Smooth muscle cell (in vitro differentiated cells): ENCODE measurements around the gene COL6A2. TPM values are rescaled to one million over a fixed set of nuclear protein-coding genes. Genes with fewer than 3 reads are reported as not detected.

ENCODE experiments used
- DNase-seq: peaks from one replicate; lab custom pipeline; 2025; ENCODE audit not compliant: unreplicated experiment; lab: John Stamatoyannopoulos, UW
- H2AFZ ChIP-seq: fragments of 200-600 bp; sonication (generic); 2 replicates; pipeline ENCODE4 v1.6.0; 2016; ENCODE audit warnings: antibody characterized with exemption, low read depth, mild to moderate bottlenecking
- H3F3A ChIP-seq: fragments of 200-600 bp; sonication (generic); 2 replicates; pipeline ENCODE4 v1.6.0; 2017; ENCODE audit warnings: antibody characterized with exemption, low read depth
- H3K27ac ChIP-seq: fragments of 200-600 bp; sonication (generic); 2 replicates; pipeline ENCODE4 v1.5.1; 2016; ENCODE audit warnings: low read depth, mild to moderate bottlenecking
- H3K27me3 ChIP-seq: fragments of 200-600 bp; sonication (generic); 2 replicates; pipeline ENCODE4 v1.6.1; 2016; ENCODE audit warnings: low read depth, mild to moderate bottlenecking
- H3K36me3 ChIP-seq: fragments of 200-600 bp; sonication (generic); 2 replicates; pipeline ENCODE4 v1.5.1; 2016; ENCODE audit warnings: low read depth
- H3K4me1 ChIP-seq: fragments of 200-600 bp; sonication (generic); 2 replicates; pipeline ENCODE4 v1.5.1; 2016; ENCODE audit warnings: low read depth
- H3K4me2 ChIP-seq: fragments of 200-600 bp; sonication (generic); 2 replicates; pipeline ENCODE4 v1.6.0; 2016; ENCODE audit warnings: mild to moderate bottlenecking
- H3K4me3 ChIP-seq: fragments of 200-600 bp; sonication (generic); 2 replicates; pipeline ENCODE4 v1.5.1; 2016; ENCODE audit warnings: mild to moderate bottlenecking
- H3K79me2 ChIP-seq: fragments of 200-600 bp; sonication (generic); 2 replicates; pipeline ENCODE4 v1.6.0; 2016; ENCODE audit warnings: low read depth, mild to moderate bottlenecking
- H3K9ac ChIP-seq: fragments of 200-600 bp; sonication (generic); 2 replicates; pipeline ENCODE4 v1.6.0; 2016; ENCODE audit warnings: low read depth
- H3K9me3 ChIP-seq: fragments of 200-600 bp; sonication (generic); replicated peaks from 2 replicates; pipeline ENCODE4 v1.5.1; 2016; ENCODE audit warnings: low read depth
- H4K20me1 ChIP-seq: fragments of 200-600 bp; sonication (generic); 2 replicates; pipeline ENCODE4 v1.6.0; 2016; ENCODE audit warnings: low read depth
- CTCF ChIP-seq: fragments of 200-600 bp; sonication (generic); IDR thresholded peaks from 2 replicates; pipeline ENCODE4 v1.5.1; 2017; ENCODE audit warnings: borderline replicate concordance, mild to moderate bottlenecking, antibody characterized with exemption; ENCODE audit not compliant: insufficient read depth, poor library complexity, severe bottlenecking
- WGBS: methylation state at CpG from one replicate; pipeline ENCODE4 v1.1.7; 2016; ENCODE audit warnings: low lambda C conversion rate; 5-methylcytosine and 5-hydroxymethylcytosine counted together
- polyA plus RNA-seq: library from polyadenylated mRNA; unstranded; fragments of >200 nt; fragmentation: Nextera tagmentation; extraction: Ambion mirVana; gene quantifications from 2 replicates; pipeline ENCODE4 v1.2.1, GENCODE V29; 2016
- total RNA-seq: library from RNA; depleted of rRNA; stranded (reverse); fragments of >200 nt; gene quantifications from 2 replicates; pipeline ENCODE4 v1.2.3, GENCODE V29; 2014

COL6A2 gene
- total and polyA plus RNA-seq, 2 experiments from 2014 or later: 1,570 to 4,089 TPM

- Histone ChIP-seq H3K36me3 (no peaks in the 10 kb centered on the region), H2AFZ (no peak overlapping the region), H3K9ac (no peak overlapping the region), H3F3A (no peaks in the 10 kb centered on the region), H3K9me3 (no peaks in the 10 kb centered on the region), H3K79me2 (no peaks in the 10 kb centered on the region), H4K20me1 (no peaks in the 10 kb centered on the region), H3K4me1 (peaks cover 9% of the 10 kb centered on the region), H3K4me3 (no peak overlapping the region), H3K27me3 (no peaks in the 10 kb centered on the region), H3K4me2 (no peak overlapping the region), H3K27ac (no peak overlapping the region)
- WGBS: 88% methylated on average over 7 of the region's 7 CpGs
- TF ChIP-seq CTCF: no peak
- DNase-seq: no peak
Observed at GRCh38 chr21:46156378-46156645, 58.4 kb downstream of the COL6A2 start.

GRCh38 chr21:46156678-46157077 lies 58.8 kb downstream of the COL6A2 start:
- H4K20me1 ChIP-seq: no peaks in the 10 kb centered on the region
- H3K9ac ChIP-seq: no peak overlapping the region
- no peak for TF ChIP-seq CTCF
- H3K79me2 ChIP-seq: no peaks in the 10 kb centered on the region
- no peak for DNase-seq
- WGBS: 93% methylated on average over 10 of the region's 10 CpGs
- no peaks in the 10 kb centered on the region for H3K9me3 ChIP-seq
- no peaks in the 10 kb centered on the region for H3K27me3 ChIP-seq
- H3K4me2 ChIP-seq: no peak overlapping the region
- peaks cover 9% of the 10 kb centered on the region for H3K4me1 ChIP-seq
- H2AFZ ChIP-seq: no peak overlapping the region
- no peaks in the 10 kb centered on the region for H3K36me3 ChIP-seq
- no peak overlapping the region for H3K4me3 ChIP-seq
- no peaks in the 10 kb centered on the region for H3F3A ChIP-seq
- no peak overlapping the region for H3K27ac ChIP-seq

- Histone ChIP-seq H3K4me3 (no peak overlapping the region), H3K36me3 (no peaks in the 10 kb centered on the region), H3K27me3 (no peaks in the 10 kb centered on the region), H2AFZ (no peak overlapping the region), H3K27ac (no peak overlapping the region), H3K9me3 (no peaks in the 10 kb centered on the region), H3F3A (no peaks in the 10 kb centered on the region), H4K20me1 (no peaks in the 10 kb centered on the region), H3K4me2 (no peak overlapping the region), H3K4me1 (peaks cover 9% of the 10 kb centered on the region), H3K79me2 (no peaks in the 10 kb centered on the region), H3K9ac (no peak overlapping the region)
- no peak for TF ChIP-seq CTCF
- no peak for DNase-seq
- WGBS: 93% methylated on average over 12 of the region's 12 CpGs
Observed at GRCh38 chr21:46157396-46157986, 59.6 kb downstream of the COL6A2 start.

GRCh38 chr21:46157987-46158451 lies 60.1 kb downstream of the COL6A2 start:
- 93% methylated on average over 15 of the region's 15 CpGs for whole genome bisulfite sequencing
- no peak overlapping the region for H3K27ac ChIP-seq

More at GRCh38 chr21:46157987-46158451, 60.1 kb downstream of the COL6A2 start:
- Histone ChIP-seq H2AFZ (no peak overlapping the region), H3K9ac (no peak overlapping the region), H3K9me3 (no peaks in the 10 kb centered on the region), H3F3A (no peaks in the 10 kb centered on the region), H3K36me3 (no peaks in the 10 kb centered on the region), H3K79me2 (no peaks in the 10 kb centered on the region), H3K27me3 (no peaks in the 10 kb centered on the region), H4K20me1 (no peaks in the 10 kb centered on the region), H3K4me2 (no peak overlapping the region), H3K4me1 (peaks cover 7% of the 10 kb centered on the region), H3K4me3 (no peak overlapping the region)
- no peak for TF ChIP-seq CTCF
- DNase-seq: no peak
